Mesodermal cell (in vitro differentiated cells): Measurements from ENCODE around the gene C16orf95.
"Not testable (repeated sequence)": the region's sequence is repeated elsewhere in the genome, so short reads cannot be mapped to it uniquely, and the experiment has no call there.

Source experiments
- H3K27ac ChIP-seq: 2 replicates; pipeline ENCODE4 v1.7.0; 2013; ENCODE audit warnings: mild to moderate bottlenecking, low read depth, low read length, moderate library complexity; ENCODE audit not compliant: severe bottlenecking
- H3K36me3 ChIP-seq: 2 replicates; pipeline ENCODE4 v1.7.1; 2013; ENCODE audit warnings: mild to moderate bottlenecking, low read length, moderate library complexity; ENCODE audit not compliant: control insufficient read depth, insufficient read depth
- H3K4me1 ChIP-seq: one replicate; pipeline ENCODE4 v1.7.1; 2013; ENCODE audit warnings: mild to moderate bottlenecking, low read length; ENCODE audit not compliant: insufficient read depth, control insufficient read depth, poor library complexity, severe bottlenecking
- H3K4me3 ChIP-seq: 2 replicates; pipeline ENCODE4 v1.7.0; 2013; ENCODE audit warnings: low read length, control low read depth, mild to moderate bottlenecking; ENCODE audit not compliant: insufficient read depth, poor library complexity, severe bottlenecking; ENCODE audit errors: extremely low read depth
- H3K9me3 ChIP-seq: 2 replicates; pipeline ENCODE4 v1.7.1; 2013; ENCODE audit warnings: mild to moderate bottlenecking, low read length, moderate library complexity; ENCODE audit not compliant: control insufficient read depth
- WGBS, 2 experiments: methylation state at CpG; one replicate each; pipeline ENCODE4 v1.1.5; 2013; ENCODE audit warnings: missing lambda C conversion rate in 2 of 2; ENCODE audit not compliant: insufficient coverage in 2 of 2; 5-methylcytosine and 5-hydroxymethylcytosine counted together

C16orf95 gene

DNA sequence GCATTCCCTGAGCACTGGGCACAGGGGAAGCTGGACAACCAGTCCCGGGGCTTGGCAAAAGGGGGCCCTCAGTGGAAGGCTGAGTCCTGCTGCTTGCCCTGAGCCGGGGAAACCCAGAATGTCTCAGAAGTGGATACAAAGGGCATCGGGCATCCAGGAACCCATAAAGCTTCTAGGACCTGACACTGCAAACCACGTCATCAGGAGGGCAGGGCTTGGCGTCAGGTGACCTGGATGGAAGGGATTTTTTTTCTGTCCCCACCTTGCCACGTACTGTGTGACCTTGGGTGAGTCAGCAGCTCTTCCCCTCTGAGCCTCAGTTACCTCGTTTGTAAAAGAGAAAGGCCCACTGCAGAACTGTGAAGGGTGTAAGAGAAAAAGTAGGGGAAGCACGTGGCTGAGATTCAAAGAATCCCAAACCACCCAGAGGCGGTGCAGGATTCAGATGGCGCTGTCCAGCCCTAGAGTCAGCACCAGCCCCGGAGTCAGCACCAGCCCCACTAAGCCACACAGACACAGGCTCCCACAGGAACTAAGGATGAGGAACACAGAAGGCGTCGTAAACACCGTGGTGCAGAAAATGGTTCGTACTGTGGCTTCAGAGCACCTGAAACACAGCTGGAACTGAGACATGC, 53.7 kb downstream of the C16orf95 start:
- Histone ChIP-seq H3K27ac (no peak overlapping the region), H3K4me3 (no peak overlapping the region), H3K36me3 (no peaks in the 10 kb centered on the region), H3K4me1 (peaks cover 10% of the 10 kb centered on the region), H3K9me3 (no peaks in the 10 kb centered on the region)
- WGBS, 2 experiments = 82% methylated on average over 7 to 8 of the region's 15 CpGs

DNA sequence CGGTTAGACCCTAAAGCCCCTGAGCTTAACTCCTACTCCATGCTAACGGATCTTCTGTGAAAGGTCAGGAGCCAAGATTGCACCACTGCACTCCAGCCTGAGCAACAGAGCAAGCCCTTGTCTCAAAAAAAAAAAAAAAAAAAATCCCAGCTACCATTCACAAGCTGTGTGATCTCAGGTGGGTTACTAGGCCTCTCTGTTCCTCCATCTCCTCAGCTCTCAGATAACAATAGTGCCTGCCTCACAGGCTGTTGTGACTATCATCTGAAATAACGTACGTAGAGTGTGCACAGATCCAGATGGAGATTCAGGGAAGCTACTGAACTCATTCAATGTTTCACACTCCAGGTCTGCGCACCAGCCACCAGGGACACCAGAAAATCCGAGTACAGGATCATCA, 57.8 kb downstream of the C16orf95 start:
- H3K4me1 ChIP-seq = no peaks in the 10 kb centered on the region
- H3K4me3 ChIP-seq = no peak overlapping the region
- no peak overlapping the region for H3K27ac ChIP-seq
- WGBS, 2 experiments = 95 to 98% methylated on average over 4 to 6 of the region's 6 CpGs
- no peaks in the 10 kb centered on the region for H3K9me3 ChIP-seq
- H3K36me3 ChIP-seq = no peaks in the 10 kb centered on the region

DNA sequence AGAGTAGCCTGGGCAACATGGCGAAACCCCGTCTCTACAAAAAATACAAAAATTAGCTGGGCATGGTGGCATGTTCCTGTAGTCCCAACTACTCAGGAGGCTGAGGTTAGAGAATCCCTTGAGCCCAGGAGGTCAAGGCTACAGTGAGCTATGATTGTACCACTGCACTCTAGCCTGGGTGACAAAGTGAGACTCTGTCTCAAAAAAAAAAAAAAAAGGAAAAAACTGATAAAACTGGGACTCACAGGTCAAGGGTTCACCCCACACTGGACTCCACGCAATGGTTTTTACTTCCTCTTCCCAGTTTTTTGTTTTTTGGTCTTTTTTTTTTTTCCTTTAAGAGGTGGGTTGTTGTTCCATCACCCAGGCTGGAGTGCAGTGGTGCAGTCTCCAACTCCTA, 58.5 kb downstream of the C16orf95 start:
- H3K4me3 ChIP-seq, H3K9me3 ChIP-seq, H3K4me1 ChIP-seq, H3K27ac ChIP-seq, H3K36me3 ChIP-seq: not testable (repeated sequence)
- WGBS, 2 experiments = 84% methylated on average over 2 of the region's 3 CpGs; no CpG with 5 or more reads in 1 of the 2 experiments

DNA sequence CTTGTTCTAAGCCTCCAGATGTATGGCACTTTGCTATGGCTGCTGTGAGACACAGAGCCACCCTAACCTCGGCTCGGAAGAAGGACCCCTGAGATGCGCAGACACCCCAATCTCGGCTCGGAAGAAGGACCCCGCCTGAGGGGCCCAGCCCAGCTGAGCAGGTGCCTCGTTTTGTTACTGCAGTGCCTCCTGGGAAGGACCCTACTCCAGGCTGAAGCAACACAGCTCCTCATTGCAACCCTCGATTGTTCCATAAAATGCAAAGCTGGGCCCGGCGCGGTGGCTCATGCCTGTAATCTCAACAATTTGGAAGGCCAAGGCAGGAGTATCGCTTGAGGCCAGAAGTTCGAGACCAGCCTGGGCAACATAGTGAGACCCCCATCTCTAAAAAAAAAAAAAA, 61.3 kb downstream of the C16orf95 start:
- no peaks in the 10 kb centered on the region for H3K4me1 ChIP-seq
- H3K36me3 ChIP-seq = no peaks in the 10 kb centered on the region
- no peak overlapping the region for H3K27ac ChIP-seq
- H3K9me3 ChIP-seq = no peaks in the 10 kb centered on the region
- 92 to 93% methylated on average over 11 of the region's 13 CpGs for WGBS, 2 experiments
- H3K4me3 ChIP-seq = no peak overlapping the region

DNA sequence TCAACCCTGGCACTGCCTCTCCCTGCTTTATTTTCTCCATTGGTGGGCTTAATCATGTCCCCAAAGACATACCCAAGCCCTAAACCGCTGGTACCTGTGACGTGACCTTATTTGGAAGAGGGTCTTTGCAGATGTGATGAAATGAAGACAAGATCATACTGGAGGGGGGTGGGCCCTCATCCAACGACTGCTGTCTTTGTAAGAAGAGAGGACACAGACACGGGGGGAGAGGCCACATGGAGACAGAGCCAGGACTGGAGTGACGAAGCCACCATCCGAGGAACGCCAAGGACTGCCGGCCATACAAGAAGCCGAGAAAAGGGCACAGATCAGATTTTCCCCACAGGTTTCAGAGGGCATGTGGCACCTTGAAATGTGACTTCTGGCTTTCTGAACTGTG, 62.5 kb downstream of the C16orf95 start:
- H3K27ac ChIP-seq = no peak overlapping the region
- no peak overlapping the region for H3K4me3 ChIP-seq
- no peaks in the 10 kb centered on the region for H3K9me3 ChIP-seq
- H3K4me1 ChIP-seq = no peaks in the 10 kb centered on the region
- WGBS, 2 experiments = 83 to 92% methylated on average over 6 to 9 of the region's 9 CpGs
- no peaks in the 10 kb centered on the region for H3K36me3 ChIP-seq

DNA sequence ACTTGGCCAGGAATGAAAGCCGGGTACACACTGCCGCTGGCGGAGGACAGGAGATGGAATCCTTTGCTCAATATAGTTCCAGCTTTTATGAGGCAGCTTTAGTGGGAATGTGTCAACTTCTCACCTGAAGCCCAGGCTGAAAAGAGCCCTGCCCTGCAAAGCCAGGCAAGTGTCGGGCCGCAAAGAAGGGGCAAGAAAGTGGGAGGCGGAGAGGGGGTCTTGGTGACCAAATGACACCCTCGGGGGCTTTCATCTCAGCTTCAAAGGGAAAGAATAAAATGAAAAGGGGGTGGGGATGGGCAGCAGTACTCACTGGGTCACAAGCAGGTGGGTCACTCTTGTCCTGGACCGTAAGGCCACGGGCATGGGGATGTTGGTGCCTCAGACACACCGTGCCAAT, 62.9 kb downstream of the C16orf95 start:
- WGBS, 2 experiments = 91 to 96% methylated on average over 10 of the region's 10 CpGs
- Histone ChIP-seq H3K9me3 (no peaks in the 10 kb centered on the region), H3K27ac (no peak overlapping the region), H3K36me3 (no peaks in the 10 kb centered on the region), H3K4me3 (no peak overlapping the region), H3K4me1 (no peaks in the 10 kb centered on the region)

DNA sequence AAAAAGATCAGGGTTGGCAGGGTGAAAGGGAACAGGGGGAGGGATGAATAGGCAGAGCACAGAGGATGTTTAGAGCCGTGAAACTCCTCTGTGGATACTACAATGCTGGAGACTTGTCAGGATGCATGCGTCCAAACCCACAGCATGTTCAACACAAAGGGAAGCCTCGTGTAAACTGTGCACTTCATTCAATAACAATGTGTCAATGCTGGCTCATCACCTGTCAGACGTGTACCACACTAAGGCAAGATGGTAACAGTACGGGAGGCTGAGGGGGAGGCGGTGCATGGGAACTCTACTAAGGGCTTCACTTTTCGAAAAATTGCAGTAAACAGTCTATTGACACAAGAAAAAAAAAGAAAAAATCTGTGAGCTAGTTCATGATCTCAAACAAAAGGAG, 63.7 kb downstream of the C16orf95 start:
- no peaks in the 10 kb centered on the region for H3K9me3 ChIP-seq
- 88 to 90% methylated on average over 4 to 6 of the region's 7 CpGs for WGBS, 2 experiments

More for the DNA sequence above, 63.7 kb downstream of the C16orf95 start:
- Histone ChIP-seq H3K36me3 (no peaks in the 10 kb centered on the region), H3K27ac (no peak overlapping the region), H3K4me1 (no peaks in the 10 kb centered on the region), H3K4me3 (no peak overlapping the region)
